ENCODE results near the gene NOX1.

DNA sequence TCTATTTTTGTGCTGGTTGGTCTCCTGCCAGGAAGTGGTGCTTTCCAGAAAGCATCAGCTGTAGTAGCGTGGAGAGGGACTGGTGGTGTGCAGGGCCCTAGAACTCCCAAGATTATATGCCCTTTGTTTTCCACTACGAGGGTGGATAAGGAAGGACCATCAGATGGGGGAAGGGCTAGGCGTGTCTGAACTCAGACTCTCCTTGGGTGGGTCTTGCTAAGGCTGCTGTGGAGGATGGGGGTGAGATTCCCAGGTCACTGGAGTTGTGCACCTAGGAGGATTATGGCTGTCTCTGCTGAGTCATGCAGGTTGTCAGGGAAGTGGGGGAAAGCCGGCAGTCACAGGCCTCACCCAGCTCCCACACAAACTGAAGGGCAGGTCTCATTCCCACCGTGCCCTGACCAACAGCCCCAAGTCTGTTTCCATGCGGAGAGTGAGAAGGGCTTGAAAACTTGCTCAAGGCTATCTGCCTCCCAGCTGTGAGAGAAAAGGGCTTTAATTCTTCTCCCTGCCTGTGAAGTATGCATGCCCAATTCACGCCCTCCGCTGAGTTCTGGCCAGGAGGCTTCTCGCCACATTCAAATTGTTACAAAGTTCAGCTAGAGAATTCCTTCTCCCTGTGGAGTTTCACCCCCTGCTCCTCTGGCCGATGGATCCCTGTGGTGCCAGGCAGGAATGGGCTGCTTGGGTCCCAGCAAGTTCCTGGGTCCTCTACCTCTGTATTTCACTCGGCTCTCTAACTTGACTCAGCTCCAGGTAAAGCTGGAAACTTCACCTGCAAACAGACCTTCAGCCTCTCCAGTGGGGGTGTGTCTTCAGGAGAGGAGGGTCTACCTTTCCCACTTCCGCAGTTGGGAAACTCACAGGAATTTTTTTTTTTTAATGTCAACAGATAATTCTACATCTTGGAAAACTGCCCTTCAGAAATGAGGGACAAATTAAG, 61.7 kb downstream of the NOX1 start:
- no peak for TF ChIP-seq EZH2 (IDR thresholded peaks at IDR 0.05; ENCODE audit: low read depth)
- TF ChIP-seq, protein P1, sequence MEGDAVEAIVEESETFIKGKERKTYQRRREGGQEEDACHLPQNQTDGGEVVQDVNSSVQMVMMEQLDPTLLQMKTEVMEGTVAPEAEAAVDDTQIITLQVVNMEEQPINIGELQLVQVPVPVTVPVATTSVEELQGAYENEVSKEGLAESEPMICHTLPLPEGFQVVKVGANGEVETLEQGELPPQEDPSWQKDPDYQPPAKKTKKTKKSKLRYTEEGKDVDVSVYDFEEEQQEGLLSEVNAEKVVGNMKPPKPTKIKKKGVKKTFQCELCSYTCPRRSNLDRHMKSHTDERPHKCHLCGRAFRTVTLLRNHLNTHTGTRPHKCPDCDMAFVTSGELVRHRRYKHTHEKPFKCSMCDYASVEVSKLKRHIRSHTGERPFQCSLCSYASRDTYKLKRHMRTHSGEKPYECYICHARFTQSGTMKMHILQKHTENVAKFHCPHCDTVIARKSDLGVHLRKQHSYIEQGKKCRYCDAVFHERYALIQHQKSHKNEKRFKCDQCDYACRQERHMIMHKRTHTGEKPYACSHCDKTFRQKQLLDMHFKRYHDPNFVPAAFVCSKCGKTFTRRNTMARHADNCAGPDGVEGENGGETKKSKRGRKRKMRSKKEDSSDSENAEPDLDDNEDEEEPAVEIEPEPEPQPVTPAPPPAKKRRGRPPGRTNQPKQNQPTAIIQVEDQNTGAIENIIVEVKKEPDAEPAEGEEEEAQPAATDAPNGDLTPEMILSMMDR (conservative IDR thresholded peaks at IDR 0.05), result no peak

All from PC-9 (cell line).